CD4-positive, alpha-beta memory T cell (primary cell): ENCODE measurements around the gene CALML6. TPM values are rescaled to one million over a fixed set of nuclear protein-coding genes. Genes with fewer than 3 reads are reported as not detected.
"Not testable (repeated sequence)": the region's sequence is repeated elsewhere in the genome, so short reads cannot be mapped to it uniquely, and the experiment has no call there.

ENCODE experiments used
- CTCF ChIA-PET: fragments of 350-600 bp; sonication (Branson Sonifier 250); formaldehyde crosslinking; loops from one replicate; lab custom pipeline; 2021; ENCODE audit warnings: inconsistent platforms; ENCODE audit not compliant: partially characterized antibody; lab: Charles Lee
- POLR2A ChIA-PET: fragments of 350-600 bp; sonication (Branson Sonifier 250); formaldehyde crosslinking; loops from one replicate; lab custom pipeline; 2021; ENCODE audit not compliant: partially characterized antibody; lab: Charles Lee
- DNase-seq, 5 donors: peaks; one replicate each; pipeline versions ENCODE4 v3.0.0 to v3.0.0-alpha.2; 2020 to 2022; ENCODE audit warnings: mixed read lengths in 1 of 5
- H3K27ac ChIP-seq: one replicate; pipeline ENCODE4 v1.7.0; 2013; ENCODE audit warnings: low read depth, low read length
- H3K27me3 ChIP-seq: 2 replicates; pipeline ENCODE4 v1.7.0; 2013; ENCODE audit warnings: mild to moderate bottlenecking, low read length, moderate library complexity; ENCODE audit not compliant: insufficient read depth
- H3K36me3 ChIP-seq: 2 replicates; pipeline ENCODE4 v1.7.0; 2013; ENCODE audit warnings: mild to moderate bottlenecking, low read length, moderate library complexity; ENCODE audit not compliant: insufficient read depth
- H3K4me1 ChIP-seq: 2 replicates; pipeline ENCODE4 v1.7.0; 2013; ENCODE audit warnings: mild to moderate bottlenecking, low read length, moderate library complexity; ENCODE audit not compliant: insufficient read depth
- H3K4me3 ChIP-seq, 2 donors: one replicate each; pipeline ENCODE4 v1.7.0; 2013; ENCODE audit warnings: low read length in 2 of 2, mild to moderate bottlenecking in 1 of 2
- H3K9me3 ChIP-seq, 2 donors: one replicate each; pipeline ENCODE4 v1.7.0; 2013; ENCODE audit warnings: low read length in 2 of 2, control low read depth in 1 of 2; ENCODE audit not compliant: control insufficient read depth in 1 of 2
- H3K27ac Mint-ChIP-seq, 7 donors: one replicate each; pipeline ENCODE4 v1.8.0; 2020 to 2021; ENCODE audit warnings: mixed read lengths in 7 of 7, mild to moderate bottlenecking in 6 of 7, inconsistent platforms in 3 of 7, moderate library complexity in 3 of 7
- H3K27me3 Mint-ChIP-seq, 2 donors: one replicate each; pipeline ENCODE4 v1.8.0; 2020 to 2021; ENCODE audit warnings: mixed read lengths in 2 of 2
- H3K36me3 Mint-ChIP-seq, 2 donors: one replicate each; pipeline ENCODE4 v1.8.0; 2020 to 2021; ENCODE audit warnings: mixed read lengths in 2 of 2, inconsistent platforms in 1 of 2, mild to moderate bottlenecking in 1 of 2
- H3K4me1 Mint-ChIP-seq, 4 donors: one replicate each; pipeline ENCODE4 v1.8.0; 2020 to 2021; ENCODE audit warnings: mixed read lengths in 4 of 4, mild to moderate bottlenecking in 1 of 4
- H3K4me3 Mint-ChIP-seq, 8 donors: one replicate each; pipeline ENCODE4 v1.8.0; 2020 to 2021; ENCODE audit warnings: mixed read lengths in 8 of 8, mild to moderate bottlenecking in 7 of 8, moderate library complexity in 6 of 8, inconsistent platforms in 3 of 8
- H3K9me3 Mint-ChIP-seq, 8 donors: one replicate each; pipeline ENCODE4 v1.8.0; 2020 to 2021; ENCODE audit warnings: mixed read lengths in 8 of 8, mild to moderate bottlenecking in 5 of 8, inconsistent platforms in 3 of 8, moderate library complexity in 1 of 8
- intact Hi-C: fragments of 100-400 bp; cut with micrococcal nuclease; formaldehyde crosslinking; loops from one replicate; pipeline ENCODE4 v1.15.1; 2023
- polyA plus RNA-seq, 2 donors: library from polyadenylated mRNA; unstranded; fragments of 300-500 nt; fragmentation: Illumina TruSeq; gene quantifications; one replicate each; pipeline ENCODE4 v1.2.3, GENCODE V29; 2021
- total RNA-seq, 2 experiments: library from RNA; stranded (reverse); gene quantifications; one replicate each; pipeline ENCODE4 v1.2.3, GENCODE V29; 2021

Gene CALML6
- total and polyA plus RNA-seq, 4 experiments from 2014 or later, result 0.44 to 0.78 TPM; not detected in 2

DNA sequence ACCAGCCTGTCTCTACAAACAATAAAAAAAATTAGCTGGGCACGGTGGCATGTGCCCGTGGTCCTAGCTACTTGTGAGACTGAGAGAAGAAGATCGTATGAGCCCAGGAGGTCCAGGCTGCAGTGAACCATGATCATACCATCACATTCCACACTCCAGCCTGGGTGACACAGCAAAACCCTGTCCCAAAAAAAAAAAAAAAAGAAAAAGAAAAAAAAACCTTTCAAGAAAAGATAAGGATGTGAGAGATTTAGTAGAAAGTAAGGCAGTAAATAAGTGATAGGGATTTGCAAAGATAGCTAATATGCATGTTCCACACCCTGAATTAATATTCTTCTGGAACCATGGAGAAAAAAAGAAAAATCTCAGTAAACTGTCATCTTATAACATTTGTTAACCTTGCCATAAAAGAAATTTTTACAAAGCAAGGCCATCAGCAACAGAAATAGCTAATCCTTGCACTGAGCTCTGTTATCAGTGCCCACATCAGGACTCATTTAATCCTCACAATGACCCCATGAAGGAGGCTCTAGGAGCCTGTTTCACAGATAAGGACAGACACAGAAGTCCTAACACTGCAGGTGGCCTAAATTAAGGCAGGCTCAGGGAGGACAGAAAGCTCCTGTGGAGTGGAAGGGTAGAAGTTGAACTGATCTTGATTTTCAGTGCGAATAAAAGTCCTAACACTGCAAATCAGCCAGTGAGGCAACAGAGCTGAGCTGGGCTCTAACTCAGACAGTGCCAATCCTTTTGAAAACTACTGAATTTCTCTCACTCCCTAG is 31.8 kb upstream of the CALML6 start:
- H3K4me3 Mint-ChIP-seq, result peak overlapping the region in 7 of 8 donors; percentile 17 to 67 (median 50)
- DNase-seq, result no peak
- CTCF ChIA-PET, result interaction anchor here (0.7 to 1.3 kb wide), 5 partner anchors 11 to 253 kb away, joined by 3 to 4 read pairs (median 3); no protein-coding TSS in a partner anchor
- Histone ChIP-seq H3K9me3 (no peaks in the 10 kb centered on the region), H3K4me3 (no peak overlapping the region), H3K27ac (no peak overlapping the region), H3K4me1 (peaks cover 93% of the 10 kb centered on the region), H3K27me3 (no peaks in the 10 kb centered on the region), H3K36me3 (peaks cover 5% of the 10 kb centered on the region)
- intact Hi-C loops, result loop anchor here (10.0 kb wide), 1 partner anchor 58 kb away; no protein-coding TSS in a partner anchor
- H3K9me3 Mint-ChIP-seq, result peaks cover 0 to 2% (median 0%) of the 10 kb centered on the region in 8 donors
- H3K27me3 Mint-ChIP-seq, result no peaks in the 10 kb centered on the region
- H3K27ac Mint-ChIP-seq, result peak overlapping the region in 6 of 7 donors; percentile 27 to 91 (median 66)
- peaks cover 51 to 86% (median 69%) of the 10 kb centered on the region in 4 donors for H3K4me1 Mint-ChIP-seq
- peaks cover 15 to 33% of the 10 kb centered on the region in 2 donors for H3K36me3 Mint-ChIP-seq
- POLR2A ChIA-PET, result interaction anchor here (0.7 to 1.4 kb wide), 3 partner anchors 8 to 103 kb away, joined by 3 to 6 read pairs (median 3); no protein-coding TSS in a partner anchor

DNA sequence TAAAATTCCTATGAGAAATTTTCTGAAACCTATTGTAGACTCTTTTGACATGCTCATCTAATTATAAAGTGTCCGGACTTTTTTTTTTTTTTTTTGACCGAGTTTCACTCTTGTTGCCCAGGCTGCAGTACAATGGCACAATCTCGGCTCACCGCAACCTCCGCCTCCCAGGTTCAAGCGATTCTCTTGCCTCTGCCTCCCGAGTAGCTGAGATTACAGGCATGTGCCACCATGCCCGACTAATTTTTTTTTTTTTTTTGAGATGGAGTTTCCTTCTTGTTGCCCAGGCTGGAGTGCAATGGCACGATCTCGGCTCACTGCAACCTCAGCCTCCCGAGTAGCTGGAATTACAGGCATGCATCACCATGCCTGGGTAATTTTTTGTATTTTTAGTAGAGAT is 31.2 kb upstream of the CALML6 start:
- not testable (repeated sequence) for H3K27ac ChIP-seq, H3K4me3 ChIP-seq, H3K9me3 ChIP-seq, H3K36me3 ChIP-seq, H3K27me3 ChIP-seq, DNase-seq, H3K27me3 Mint-ChIP-seq, H3K9me3 Mint-ChIP-seq
- CTCF ChIA-PET, result interaction anchor here (0.9 to 1.3 kb wide), 3 partner anchors 12 to 25 kb away, joined by 3 to 4 read pairs (median 4); no protein-coding TSS in a partner anchor
- peaks cover 47 to 85% (median 68%) of the 10 kb centered on the region in 4 donors for H3K4me1 Mint-ChIP-seq
- peak overlapping the region in 3 of 7 donors; percentile 17 to 81 (median 78) for H3K27ac Mint-ChIP-seq
- POLR2A ChIA-PET, result interaction anchor here (0.7 to 1.4 kb wide), 3 partner anchors 8 to 104 kb away, joined by 3 to 6 read pairs (median 3); no protein-coding TSS in a partner anchor
- H3K4me1 ChIP-seq, result peaks cover 93% of the 10 kb centered on the region
- peaks cover 9 to 27% of the 10 kb centered on the region in 2 donors for H3K36me3 Mint-ChIP-seq
- intact Hi-C loops, result loop anchor here (10.0 kb wide), 1 partner anchor 59 kb away; no protein-coding TSS in a partner anchor
- H3K4me3 Mint-ChIP-seq, result peak overlapping the region in 6 of 8 donors; percentile 31 to 67 (median 44)

DNA sequence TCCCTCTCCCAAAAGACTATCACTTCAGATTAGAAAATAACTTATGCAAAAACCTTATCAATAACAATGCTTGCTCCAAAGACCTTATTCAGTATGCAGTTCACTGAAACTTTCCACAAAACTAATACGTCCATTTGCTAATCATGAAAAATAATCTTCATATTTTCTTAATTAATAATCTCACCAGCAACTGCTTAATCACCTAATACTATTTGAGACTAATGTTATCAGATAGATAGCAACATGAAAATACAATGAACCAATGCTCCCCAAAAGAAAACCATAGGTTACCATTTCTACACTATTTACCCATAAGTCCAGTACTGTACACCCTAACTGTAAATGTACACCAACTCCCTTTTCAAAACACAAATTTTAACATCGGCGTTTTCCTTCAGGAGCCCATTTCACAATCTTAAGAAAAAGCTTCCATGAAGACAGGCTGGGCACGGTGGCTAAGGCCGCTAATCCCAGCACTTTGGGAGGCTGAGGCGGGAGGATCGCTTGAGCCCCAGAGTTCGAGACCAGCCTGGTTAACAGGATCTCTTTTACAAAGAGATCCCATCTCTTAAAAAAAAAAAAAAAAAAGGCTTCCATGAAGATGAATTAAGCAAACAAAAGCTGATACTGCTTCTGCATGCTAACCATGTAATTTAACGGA is 25.8 kb upstream of the CALML6 start:
- Histone ChIP-seq H3K27me3 (no peaks in the 10 kb centered on the region), H3K4me1 (peaks cover 66% of the 10 kb centered on the region), H3K4me3 (peak overlapping the region; percentile 74 to 76), H3K36me3 (no peaks in the 10 kb centered on the region), H3K27ac (peak overlapping the region; percentile 91), H3K9me3 (no peaks in the 10 kb centered on the region)
- H3K9me3 Mint-ChIP-seq, result peaks cover 0 to 1% (median 0%) of the 10 kb centered on the region in 8 donors
- peaks cover 29 to 65% (median 44%) of the 10 kb centered on the region in 4 donors for H3K4me1 Mint-ChIP-seq
- ChIA-PET CTCF (interaction anchor here (1.1 to 4.1 kb wide), 3 partner anchors 17 to 22 kb away, joined by 4 to 16 read pairs (median 9); no protein-coding TSS in a partner anchor), POLR2A (interaction anchor here (0.6 to 2.9 kb wide), 6 partner anchors 10 to 109 kb away, joined by 3 to 15 read pairs (median 4); no protein-coding TSS in a partner anchor)
- intact Hi-C loops, result loop anchor here (10.0 kb wide), 1 partner anchor 64 kb away; no protein-coding TSS in a partner anchor
- H3K27ac Mint-ChIP-seq, result peak overlapping the region; percentile 81 to 94 (median 88)
- peak overlapping the region; percentile 71 to 93 (median 87) for H3K4me3 Mint-ChIP-seq
- H3K36me3 Mint-ChIP-seq, result peaks cover 8 to 18% of the 10 kb centered on the region in 2 donors
- no peak for DNase-seq
- H3K27me3 Mint-ChIP-seq, result no peaks in the 10 kb centered on the region

DNA sequence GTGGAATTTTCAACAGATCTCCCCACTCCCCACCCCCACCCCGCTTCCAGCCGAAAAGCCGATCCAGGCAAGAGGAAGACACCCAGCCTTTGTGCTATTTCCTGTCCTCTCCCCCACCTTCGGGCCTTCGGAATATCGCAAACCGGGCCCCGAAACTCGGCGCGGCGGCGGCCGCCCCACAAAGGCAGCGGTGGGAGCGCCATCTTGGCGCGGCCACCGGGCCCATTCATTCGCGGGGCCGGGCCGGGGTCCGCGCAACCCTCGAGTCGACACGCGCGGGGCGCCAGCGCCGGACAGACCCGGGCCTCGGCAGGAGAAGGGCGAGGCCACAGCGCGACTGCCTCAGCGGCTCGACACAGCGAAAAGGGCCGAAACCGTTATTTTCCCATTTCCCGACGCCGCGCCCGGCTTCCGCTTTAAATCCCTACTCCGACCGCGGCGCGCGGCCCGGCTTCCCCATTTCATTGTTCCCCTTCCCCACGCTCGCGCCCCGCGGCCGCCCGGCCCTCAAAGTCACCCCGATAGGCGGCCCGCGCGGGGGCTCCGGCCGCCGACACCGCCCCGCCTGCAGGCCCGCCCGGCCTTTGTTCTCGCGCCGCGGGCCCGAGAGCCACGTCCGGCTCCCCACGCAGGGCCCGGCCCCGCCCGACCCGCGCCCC is 25.1 kb upstream of the CALML6 start:
- Histone ChIP-seq H3K27ac (peak overlapping the region; percentile 91), H3K27me3 (no peaks in the 10 kb centered on the region), H3K4me3 (peak overlapping the region; percentile 74 to 76), H3K4me1 (peaks cover 66% of the 10 kb centered on the region), H3K9me3 (no peaks in the 10 kb centered on the region), H3K36me3 (no peaks in the 10 kb centered on the region)
- intact Hi-C loops, result loop anchor here (5.0 to 10.0 kb wide), 2 partner anchors 33 to 65 kb away; no protein-coding TSS in a partner anchor
- H3K27ac Mint-ChIP-seq, result peak overlapping the region; percentile 81 to 94 (median 88)
- POLR2A ChIA-PET, result interaction anchor here (0.6 to 2.9 kb wide), 3 partner anchors 19 to 110 kb away, joined by 3 to 15 read pairs (median 10); no protein-coding TSS in a partner anchor
- peaks cover 8 to 14% of the 10 kb centered on the region in 2 donors for H3K36me3 Mint-ChIP-seq
- peak in 4 of 5 donors; percentile 40 to 62 (median 50) for DNase-seq
- peaks cover 0 to 2% of the 10 kb centered on the region in 2 donors for H3K27me3 Mint-ChIP-seq
- peak overlapping the region; percentile 71 to 93 (median 87) for H3K4me3 Mint-ChIP-seq
- H3K9me3 Mint-ChIP-seq, result peaks cover 0 to 1% (median 0%) of the 10 kb centered on the region in 8 donors
- peaks cover 29 to 67% (median 48%) of the 10 kb centered on the region in 4 donors for H3K4me1 Mint-ChIP-seq
- CTCF ChIA-PET, result interaction anchor here (4.1 kb wide), 1 partner anchor 16 kb away, joined by 16 read pairs; no protein-coding TSS in a partner anchor

DNA sequence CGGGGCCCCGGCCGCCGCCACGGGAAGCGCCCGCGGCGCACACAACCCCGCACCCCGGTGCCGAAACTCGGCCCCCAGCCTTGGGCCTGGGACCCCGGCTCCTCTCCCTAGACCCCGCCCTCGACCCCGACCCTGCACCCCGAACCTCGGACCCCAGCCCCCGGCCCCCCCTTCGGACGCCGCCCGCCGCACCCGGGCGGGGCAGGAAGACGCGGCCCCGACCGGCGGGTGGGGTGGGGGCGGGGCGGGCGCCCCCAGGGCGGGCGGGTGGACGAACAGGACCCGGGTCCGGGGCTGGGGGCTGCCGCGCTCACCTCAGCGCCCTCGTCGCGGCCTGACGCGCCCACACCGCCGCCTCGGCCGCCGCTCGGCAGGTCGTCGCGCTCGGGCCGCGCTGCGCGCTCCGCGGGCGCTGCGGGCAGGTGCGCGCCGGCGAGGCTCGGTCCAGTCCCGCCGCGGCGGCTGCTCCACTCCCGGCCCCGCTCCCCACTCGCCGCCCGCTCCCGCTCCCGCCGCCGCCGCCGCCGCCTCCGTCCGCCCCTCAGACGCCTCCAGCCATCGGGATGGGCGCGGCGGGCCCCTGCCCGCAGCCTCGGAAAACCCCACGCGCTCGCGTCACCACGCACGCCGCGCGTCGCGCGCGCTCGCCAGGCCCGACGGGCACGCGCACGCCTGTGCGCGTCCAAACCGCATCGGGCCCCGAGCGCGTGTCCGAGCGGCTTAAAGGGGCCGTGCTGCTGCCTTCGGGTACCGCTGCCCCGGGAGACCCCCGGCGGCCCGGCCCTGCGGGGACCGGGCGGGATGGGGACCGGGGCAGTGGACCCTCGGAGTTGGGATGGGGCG is 24.3 kb upstream of the CALML6 start, which contains the start of gene GNB1:
GNB1 (minus strand) TSS at position 582 of the 843 bp plus-strand sequence. CDS start 65,634 bp downstream, outside the sequence.
- H3K4me3 Mint-ChIP-seq, result peak within 1 kb of the TSS; percentile 81 to 95 (median 91)
- peak; percentile 82 to 95 (median 93) for DNase-seq
- H3K36me3 ChIP-seq, result no peaks in the 10 kb centered on the region
- H3K4me3 ChIP-seq, result peak within 1 kb of the TSS; percentile 74 to 76
- H3K4me1 ChIP-seq, result peaks cover 66% of the 10 kb centered on the region
- peak within 1 kb of the TSS; percentile 91 for H3K27ac ChIP-seq
- peaks cover 8 to 14% of the 10 kb centered on the region in 2 donors for H3K36me3 Mint-ChIP-seq
- ChIA-PET CTCF (interaction anchor here (1.6 to 1.7 kb wide), 2 partner anchors 15 to 18 kb away, joined by 5 to 10 read pairs; no protein-coding TSS in a partner anchor), POLR2A (interaction anchor here (1.1 to 2.4 kb wide), 4 partner anchors 7 to 114 kb away, joined by 3 to 28 read pairs (median 4); no protein-coding TSS in a partner anchor)
- H3K9me3 Mint-ChIP-seq, result peaks cover 0 to 1% (median 0%) of the 10 kb centered on the region in 8 donors
- H3K9me3 ChIP-seq, result no peaks in the 10 kb centered on the region
- H3K27me3 ChIP-seq, result no peaks in the 10 kb centered on the region
- peaks cover 29 to 72% (median 51%) of the 10 kb centered on the region in 4 donors for H3K4me1 Mint-ChIP-seq
- intact Hi-C loops, result loop anchor here (1.0 to 5.0 kb wide), 2 partner anchors 19 to 33 kb away; no protein-coding TSS in a partner anchor
- H3K27ac Mint-ChIP-seq, result peak within 1 kb of the TSS; percentile 93 to 99 (median 97)
- peaks cover 0 to 4% of the 10 kb centered on the region in 2 donors for H3K27me3 Mint-ChIP-seq
